ENCODE measurements around the gene KLC1. TPM values are rescaled to one million over a fixed set of nuclear protein-coding genes. Genes with fewer than 3 reads are reported as not detected.

The KLC1 gene
- total RNA-seq, 1 experiment from 2014 or later: 121 TPM

GRCh38 chr14:103749860-103750259, 120.8 kb downstream of the KLC1 start:
- H3K4me1 ChIP-seq (ENCODE audit: control insufficient read depth in 1 of 2, insufficient read depth in 2 of 2, low read length in 2 of 2): no peaks in the 10 kb centered on the region
- H3K79me2 ChIP-seq (ENCODE audit: insufficient read depth, low read length): no peaks in the 10 kb centered on the region
- DNase-seq (ENCODE audit: low read depth, low spot score): no peak
- TF ChIP-seq RAD21 (IDR thresholded peaks at IDR 0.05; ENCODE audit: low read depth): 0 out of 2 replicates have a peak, but pooled peaks have one; percentile 29
- TF ChIP-seq, protein P1, sequence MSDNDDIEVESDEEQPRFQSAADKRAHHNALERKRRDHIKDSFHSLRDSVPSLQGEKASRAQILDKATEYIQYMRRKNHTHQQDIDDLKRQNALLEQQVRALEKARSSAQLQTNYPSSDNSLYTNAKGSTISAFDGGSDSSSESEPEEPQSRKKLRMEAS (IDR thresholded peaks at IDR 0.05): no peak
- TF ChIP-seq, protein P2, sequence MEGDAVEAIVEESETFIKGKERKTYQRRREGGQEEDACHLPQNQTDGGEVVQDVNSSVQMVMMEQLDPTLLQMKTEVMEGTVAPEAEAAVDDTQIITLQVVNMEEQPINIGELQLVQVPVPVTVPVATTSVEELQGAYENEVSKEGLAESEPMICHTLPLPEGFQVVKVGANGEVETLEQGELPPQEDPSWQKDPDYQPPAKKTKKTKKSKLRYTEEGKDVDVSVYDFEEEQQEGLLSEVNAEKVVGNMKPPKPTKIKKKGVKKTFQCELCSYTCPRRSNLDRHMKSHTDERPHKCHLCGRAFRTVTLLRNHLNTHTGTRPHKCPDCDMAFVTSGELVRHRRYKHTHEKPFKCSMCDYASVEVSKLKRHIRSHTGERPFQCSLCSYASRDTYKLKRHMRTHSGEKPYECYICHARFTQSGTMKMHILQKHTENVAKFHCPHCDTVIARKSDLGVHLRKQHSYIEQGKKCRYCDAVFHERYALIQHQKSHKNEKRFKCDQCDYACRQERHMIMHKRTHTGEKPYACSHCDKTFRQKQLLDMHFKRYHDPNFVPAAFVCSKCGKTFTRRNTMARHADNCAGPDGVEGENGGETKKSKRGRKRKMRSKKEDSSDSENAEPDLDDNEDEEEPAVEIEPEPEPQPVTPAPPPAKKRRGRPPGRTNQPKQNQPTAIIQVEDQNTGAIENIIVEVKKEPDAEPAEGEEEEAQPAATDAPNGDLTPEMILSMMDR (IDR thresholded peaks at IDR 0.05 in 2 of 3, conservative IDR thresholded peaks at IDR 0.05 in 1 of 3; ENCODE audit: borderline replicate concordance in 1 of 3, insufficient read depth in 1 of 3, low read depth in 2 of 3, low read length in 2 of 3): peak in 1 of 3 experiments; percentile 9; a peak in 1 of 6 replicates
- H3K4me3 ChIP-seq (replicated peaks in 1 of 2; ENCODE audit: low read depth in 1 of 2, low read length in 2 of 2): no peak overlapping the region
- ChIA-PET RAD21 (ENCODE audit: low non-redundant PET in 1 of 2, low total read pairs in 2 of 2, uncharacterized antibody in 2 of 2, unreplicated experiment in 2 of 2) (no interaction called here), CTCF (no interaction called here), POLR2A (no interaction called here)
- no peak overlapping the region for H2AFZ ChIP-seq (ENCODE audit: low read depth, low read length, poor library complexity, severe bottlenecking)
- no peaks in the 10 kb centered on the region for H3K9me2 ChIP-seq (ENCODE audit: insufficient read depth)
- no peak for ATAC-seq
- H3K27ac ChIP-seq (ENCODE audit: low read depth, low read length): no peak overlapping the region
- no TSS peak for BruUV-seq (replicated peaks)
- no peak overlapping the region for H3K9ac ChIP-seq (ENCODE audit: low read length)
- intact Hi-C loops (cut with micrococcal nuclease): no loop called here
- peaks cover 2 to 4% of the 10 kb centered on the region in 2 experiments; a peak in 2 of 4 replicates for H3K36me3 ChIP-seq (ENCODE audit: control insufficient read depth in 1 of 2, insufficient read depth in 2 of 2, low read length in 2 of 2)
- no peaks in the 10 kb centered on the region for H4K20me1 ChIP-seq (ENCODE audit: insufficient read depth)
- H3K4me2 ChIP-seq (ENCODE audit: low read length): no peak overlapping the region
- H3K27me3 ChIP-seq (ENCODE audit: insufficient read depth, low read length): no peaks in the 10 kb centered on the region
- no peaks in the 10 kb centered on the region for H3K9me3 ChIP-seq (ENCODE audit: control insufficient read depth in 1 of 2, insufficient read depth in 1 of 2, low read depth in 1 of 2, low read length in 2 of 2)

Other genes with a start within 250 kb of the KLC1 start
- gene MARK3, start 243.8 kb upstream of the KLC1 start, total RNA-seq (2021; ENCODE audit: unreplicated experiment): 72.5 TPM
- gene CKB, start 106.4 kb upstream of the KLC1 start, total RNA-seq (2021; ENCODE audit: unreplicated experiment): 605 TPM
- gene TRMT61A, start 100.0 kb upstream of the KLC1 start, total RNA-seq (2021; ENCODE audit: unreplicated experiment): 14.9 TPM
- 27.0 TPM for gene BAG5, start 66.6 kb upstream of the KLC1 start, total RNA-seq (2021; ENCODE audit: unreplicated experiment)
- 29.4 TPM for gene COA8, start 66.3 kb upstream of the KLC1 start, total RNA-seq (2021; ENCODE audit: unreplicated experiment)
- gene XRCC3, start 86.2 kb downstream of the KLC1 start, total RNA-seq (2021; ENCODE audit: unreplicated experiment): 48.7 TPM
- 31.3 TPM for gene ZFYVE21, start 86.6 kb downstream of the KLC1 start, total RNA-seq (2021; ENCODE audit: unreplicated experiment)
- gene PPP1R13B, start 218.4 kb downstream of the KLC1 start, total RNA-seq (2021; ENCODE audit: unreplicated experiment): 17.8 TPM

Data from HCT116 (cell line).